Heart right ventricle (tissue), 16 donors: ENCODE measurements around the gene SHC1. TPM values are rescaled to one million over a fixed set of nuclear protein-coding genes. Genes with fewer than 3 reads are reported as not detected.

ENCODE experiments used
- ATAC-seq, 8 donors: fragments of 200-7000 bp; cut with Tn5 transposase; one replicate each; pipeline ENCODE4 v1.9.1; 2020; ENCODE audit warnings: mild to moderate bottlenecking in 8 of 8, moderate library complexity in 8 of 8, moderate number of reproducible peaks in 1 of 8
- DNase-seq, 2 donors: peaks; one replicate each; pipeline ENCODE4 v3.0.0-alpha.2; 2020
- H3K27ac ChIP-seq, 10 donors: fragments of 200-600 bp; sonication (generic) in 2 of 10; one replicate each; pipeline versions ENCODE4 v1.5.0 to v1.8.0; 2020 to 2022; ENCODE audit warnings: mild to moderate bottlenecking in 3 of 10
- H3K27me3 ChIP-seq, 7 donors: fragments of 200-600 bp; one replicate each; pipeline ENCODE4 v1.8.0; 2021 to 2022; ENCODE audit warnings: mild to moderate bottlenecking in 2 of 7
- H3K36me3 ChIP-seq, 9 donors: fragments of 200-600 bp; sonication (generic) in 1 of 9; one replicate each; pipeline versions ENCODE4 v1.5.0 to v1.8.0; 2020 to 2022; ENCODE audit warnings: mild to moderate bottlenecking in 2 of 9
- H3K4me1 ChIP-seq, 9 donors: fragments of 200-600 bp; sonication (generic) in 1 of 9; one replicate each; pipeline versions ENCODE4 v1.5.0 to v1.8.0; 2020 to 2022; ENCODE audit warnings: mild to moderate bottlenecking in 4 of 9
- H3K4me3 ChIP-seq, 10 donors: fragments of 200-600 bp; sonication (generic) in 2 of 10; one replicate each; pipeline versions ENCODE4 v1.5.0 to v1.8.0; 2020 to 2022; ENCODE audit warnings: mild to moderate bottlenecking in 7 of 10, moderate library complexity in 2 of 10
- H3K9me3 ChIP-seq, 11 donors: fragments of 200-600 bp in 10 of 11; sonication (generic) in 2 of 11; one replicate each; pipeline versions ENCODE4 v1.5.0 to v1.8.0; 2013 to 2022; ENCODE audit warnings: mild to moderate bottlenecking in 2 of 11, control low read depth in 1 of 11, moderate library complexity in 1 of 11
- CTCF ChIP-seq, 9 donors: fragments of 200-600 bp; sonication (generic) in 2 of 9; IDR thresholded peaks; one replicate each; pipeline versions ENCODE4 v1.5.0 to v1.8.0; 2021 to 2022; ENCODE audit warnings: antibody characterized with exemption in 9 of 9, mild to moderate bottlenecking in 5 of 9, moderate library complexity in 1 of 9
- WGBS, 2 donors: extraction: QIAGEN DNeasy Blood & Tissue Kit; methylation state at CpG; one replicate each; pipeline ENCODE4 v1.1.7; 2013; ENCODE audit warnings: inconsistent platforms in 1 of 2; 5-methylcytosine and 5-hydroxymethylcytosine counted together
- intact Hi-C, 10 donors: fragments of 100-400 bp; cut with DNase I; formaldehyde crosslinking; loops; one replicate each; pipeline versions ENCODE4 v1.11.1 to v1.14.2; 2022
- polyA plus RNA-seq, 2 donors: library from polyadenylated mRNA; stranded (reverse); fragments of 200-250 nt; gene quantifications; one replicate each; pipeline ENCODE4 v1.2.3, GENCODE V29; 2013
- total RNA-seq, 10 donors: library from RNA; stranded (reverse); fragmentation: NEBNext Ultra II Directional in 3 of 10; extraction: Animal tissue kit (Norgen Biotek cat#: 25700) in 3 of 10; gene quantifications; one replicate each; pipeline versions ENCODE4 v1.2.1 to v1.2.4, GENCODE V29; 2021 to 2023
- donor health status: Arrhythmogenic right ventricular cardiomyopathy.
- donor health status: ischemic (EF 13 %, LVEDD 7.1; RV severe dilation, severe dysfunction).
- donor health status: healthy with polysubstance abuse.
- donor health status: DM: no; HTN: yes; CAD: no.
- donor health status: DM: no; HTN: no; CAD: no.
- donor health status: ischemic (EF 25% LVEDD 6.9; RV normal size, moderate dysfunction).
- donor health status: ischemic (EF 25% LVEDD 5.7; RV mildly dilated, moderate dysfunction).
- donor health status: healthy.
- donor health status: DM: yes; HTN: yes; CAD: no.
- donor health status: Ischemic cardiomyopathy.
- donor health status: ischemic (EF 35%, LVEDD 5.7; RV mildly dilated, moderate dysfunction).
- donor health status: nonischemic (EF 11% LVEDD 7.7; RV severe dilation, severe dysfunction).
- donor health status: DM: yes; HTN: yes; CAD: no.
- donor health status: PGD.
- donor health status: ischemic (EF 29% LVEDD 5.4; RV normal size, mild dysfunction).
- donor health status: nonischemic (EF 23%, LVEDD 6.1; RV moderate dilation, normal function).

Gene SHC1
- total and polyA plus RNA-seq, 12 donors: 35.6 to 95.7 (median 57.7) TPM

DNA sequence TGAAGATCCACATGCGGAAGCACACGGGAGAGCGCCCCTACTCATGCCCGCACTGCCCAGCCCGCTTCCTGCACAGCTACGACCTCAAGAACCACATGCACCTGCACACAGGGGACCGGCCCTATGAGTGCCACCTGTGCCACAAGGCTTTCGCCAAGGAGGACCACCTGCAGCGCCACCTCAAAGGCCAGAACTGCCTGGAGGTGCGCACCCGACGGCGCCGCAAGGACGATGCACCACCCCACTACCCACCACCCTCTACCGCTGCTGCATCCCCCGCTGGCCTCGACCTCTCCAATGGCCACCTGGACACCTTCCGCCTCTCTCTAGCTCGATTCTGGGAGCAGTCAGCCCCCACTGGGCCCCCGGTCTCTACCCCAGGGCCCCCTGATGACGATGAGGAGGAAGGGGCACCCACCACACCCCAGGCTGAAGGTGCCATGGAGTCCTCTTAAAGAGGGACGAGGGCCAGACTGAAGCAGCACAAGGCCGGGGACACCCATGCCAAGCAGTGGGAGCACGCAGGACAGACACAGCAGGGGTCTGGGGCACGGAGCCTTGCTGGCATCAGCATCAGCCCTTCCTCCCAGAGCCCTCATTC is 45.8 kb upstream of the SHC1 start:
- peak overlapping the region; percentile 78 to 91 (median 85) for H3K27ac ChIP-seq
- DNase-seq (no peak), ATAC-seq (peak in 1 of 8 donors; percentile 6)
- 89 to 94% methylated on average over 26 of the region's 26 CpGs for WGBS, 2 donors
- no peak overlapping the region for H3K4me3 ChIP-seq
- intact Hi-C loops: loop anchor here in 7 of 10 donors (2.0 to 10.0 kb wide), 7 partner anchors 36 to 62 kb away; partner anchors contain the start of genes PBXIP1 (in 2 of the 7), PYGO2 (in 2 of the 7), ADAM15 (in 1 of the 7) and CKS1B (in 1 of the 7)
- no peaks in the 10 kb centered on the region for H3K27me3 ChIP-seq
- peaks cover 12 to 63% (median 36%) of the 10 kb centered on the region in 9 donors for H3K4me1 ChIP-seq
- peaks cover 0 to 35% (median 9%) of the 10 kb centered on the region in 9 donors for H3K36me3 ChIP-seq
- no peaks in the 10 kb centered on the region for H3K9me3 ChIP-seq
- no peak for TF ChIP-seq CTCF (IDR thresholded peaks at IDR 0.05)

GRCh38 chr1:155015527-155016230 is 45.1 kb upstream of the SHC1 start:
- TF ChIP-seq CTCF (IDR thresholded peaks at IDR 0.05): no peak
- Histone ChIP-seq H3K9me3 (no peaks in the 10 kb centered on the region), H3K27me3 (no peaks in the 10 kb centered on the region), H3K27ac (peak overlapping the region in 3 of 10 donors; percentile 40 to 87 (median 83)), H3K4me3 (no peak overlapping the region), H3K4me1 (peaks cover 12 to 70% (median 41%) of the 10 kb centered on the region in 9 donors), H3K36me3 (peaks cover 0 to 35% (median 9%) of the 10 kb centered on the region in 9 donors)
- intact Hi-C loops: loop anchor here in 7 of 10 donors (2.0 to 10.0 kb wide), 7 partner anchors 37 to 61 kb away; partner anchors contain the start of genes PBXIP1 (in 2 of the 7), PYGO2 (in 2 of the 7), ADAM15 (in 1 of the 7) and CKS1B (in 1 of the 7)
- ATAC-seq (no peak), DNase-seq (no peak)
- WGBS, 2 donors: 88 to 89% methylated on average over 16 of the region's 16 CpGs

DNA sequence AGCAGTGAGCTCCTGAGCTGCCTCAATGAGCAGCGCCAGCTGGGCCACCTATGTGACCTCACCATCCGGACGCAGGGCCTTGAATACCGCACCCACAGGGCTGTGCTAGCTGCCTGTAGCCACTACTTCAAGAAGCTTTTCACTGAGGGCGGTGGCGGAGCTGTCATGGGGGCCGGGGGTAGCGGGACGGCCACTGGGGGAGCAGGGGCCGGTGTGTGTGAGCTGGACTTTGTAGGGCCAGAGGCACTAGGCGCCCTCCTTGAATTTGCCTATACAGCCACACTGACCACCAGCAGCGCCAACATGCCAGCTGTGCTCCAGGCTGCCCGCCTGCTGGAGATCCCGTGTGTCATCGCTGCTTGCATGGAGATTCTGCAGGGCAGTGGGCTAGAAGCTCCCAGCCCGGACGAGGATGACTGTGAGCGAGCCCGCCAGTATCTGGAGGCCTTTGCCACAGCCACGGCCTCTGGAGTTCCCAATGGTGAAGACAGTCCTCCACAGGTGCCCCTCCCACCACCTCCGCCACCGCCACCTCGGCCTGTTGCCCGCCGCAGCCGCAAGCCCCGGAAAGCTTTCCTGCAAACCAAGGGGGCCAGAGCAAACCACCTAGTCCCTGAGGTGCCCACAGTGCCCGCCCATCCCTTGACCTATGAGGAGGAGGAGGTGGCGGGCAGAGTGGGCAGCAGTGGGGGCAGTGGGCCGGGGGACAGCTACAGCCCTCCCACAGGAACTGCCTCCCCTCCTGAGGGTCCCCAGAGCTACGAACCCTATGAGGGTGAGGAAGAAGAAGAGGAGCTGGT is 44.4 kb upstream of the SHC1 start:
- intact Hi-C loops: loop anchor here in 6 of 10 donors (5.0 to 10.0 kb wide), 6 partner anchors 37 to 60 kb away; partner anchors contain the start of genes PBXIP1 (in 2 of the 6), ADAM15 (in 1 of the 6), CKS1B (in 1 of the 6) and PYGO2 (in 1 of the 6)
- Histone ChIP-seq H3K4me3 (no peak overlapping the region), H3K9me3 (no peaks in the 10 kb centered on the region), H3K27me3 (no peaks in the 10 kb centered on the region), H3K36me3 (peaks cover 0 to 35% (median 9%) of the 10 kb centered on the region in 9 donors), H3K27ac (peak overlapping the region in 1 of 10 donors; percentile 40), H3K4me1 (peaks cover 12 to 77% (median 42%) of the 10 kb centered on the region in 9 donors)
- no peak for TF ChIP-seq CTCF (IDR thresholded peaks at IDR 0.05)
- no peak for DNase-seq
- no peak for ATAC-seq
- WGBS, 2 donors: 93 to 96% methylated on average over 31 of the region's 31 CpGs
